B cell (primary cell): ENCODE data around the gene FCRL6. TPM values are rescaled to one million over a fixed set of nuclear protein-coding genes. Genes with fewer than 3 reads are reported as not detected.

Source experiments
- ATAC-seq: fragments of 200-7000 bp; cut with Tn5 transposase; one replicate; pipeline ENCODE4 v1.10.0; 2021; ENCODE audit warnings: low read depth, mild to moderate bottlenecking, moderate number of reproducible peaks, moderate library complexity
- CTCF ChIA-PET: fragments of 350-600 bp; sonication (Branson Sonifier 250); formaldehyde crosslinking; loops from one replicate; lab custom pipeline; 2021; ENCODE audit warnings: antibody characterized with exemption, inconsistent platforms; lab: Charles Lee
- POLR2A ChIA-PET: fragments of 350-600 bp; sonication (Branson Sonifier 250); formaldehyde crosslinking; loops from one replicate; lab custom pipeline; 2021; ENCODE audit warnings: antibody characterized with exemption; lab: Charles Lee
- DNase-seq: peaks from one replicate; pipeline ENCODE4 v3.0.0; 2013
- H2AFZ ChIP-seq: 2 replicates; pipeline ENCODE4 v1.6.1; 2012; ENCODE audit warnings: mild to moderate bottlenecking, low read depth, low read length; ENCODE audit not compliant: insufficient read depth, poor library complexity, severe bottlenecking
- H3K27ac ChIP-seq, 2 donors: 1 replicate in 1 of 2; 2 replicates in 1 of 2; pipeline ENCODE4 v1.5.1; 2012 to 2013; ENCODE audit warnings: low read length in 2 of 2, mild to moderate bottlenecking in 2 of 2, moderate library complexity in 1 of 2
- H3K27me3 ChIP-seq, 4 experiments: fragments of 200-600 bp in 1 of 4; sonication (generic) in 1 of 4; replicated peaks in 1 of 4; 1 replicate in 2 of 4; 2 replicates in 2 of 4; pipeline versions ENCODE4 v1.6.1 to v1.7.0; 2013 to 2016; ENCODE audit warnings: low read length in 3 of 4, mild to moderate bottlenecking in 2 of 4, mixed read lengths in 1 of 4, moderate library complexity in 1 of 4; ENCODE audit not compliant: insufficient read depth in 4 of 4, control insufficient read depth in 3 of 4; ENCODE audit errors: control extremely low read depth in 1 of 4
- H3K36me3 ChIP-seq, 2 experiments: replicated peaks in 1 of 2; 1 replicate in 1 of 2; 2 replicates in 1 of 2; pipeline versions ENCODE4 v1.6.1 to v1.7.1; 2013; ENCODE audit warnings: low read length in 1 of 2; ENCODE audit not compliant: insufficient read depth in 2 of 2, control insufficient read depth in 1 of 2; ENCODE audit errors: control extremely low read depth in 1 of 2, extremely low read depth in 1 of 2
- H3K4me1 ChIP-seq, 2 donors: fragments of 200-600 bp in 1 of 2; sonication (generic) in 1 of 2; 1 replicate in 1 of 2; 2 replicates in 1 of 2; pipeline versions ENCODE4 v1.5.1 to v1.6.1; 2013 to 2017; ENCODE audit warnings: low read length in 2 of 2; ENCODE audit not compliant: control insufficient read depth in 2 of 2, insufficient read depth in 2 of 2
- H3K4me2 ChIP-seq: replicated peaks from 2 replicates; pipeline ENCODE3; 2012; ENCODE audit warnings: mild to moderate bottlenecking, low read depth, low read length; ENCODE audit not compliant: poor library complexity, severe bottlenecking
- H3K4me3 ChIP-seq, 5 experiments: fragments of 200-600 bp in 1 of 5; sonication (generic) in 1 of 5; 1 replicate in 3 of 5; 2 replicates in 2 of 5; pipeline versions ENCODE4 v1.5.1 to v1.7.0; 2011 to 2016; ENCODE audit warnings: low read length in 4 of 5, mild to moderate bottlenecking in 4 of 5, low read depth in 2 of 5, control low read depth in 1 of 5, moderate library complexity in 1 of 5; ENCODE audit not compliant: insufficient read depth in 1 of 5; ENCODE audit errors: control extremely low read depth in 1 of 5, extremely low read depth in 1 of 5
- H3K79me2 ChIP-seq: fragments of 200-600 bp; sonication (generic); one replicate; pipeline ENCODE4 v1.6.0; 2016; ENCODE audit warnings: low read length; ENCODE audit not compliant: control insufficient read depth, insufficient read depth
- H3K9ac ChIP-seq: fragments of 200-600 bp; sonication (generic); 2 replicates; pipeline ENCODE4 v1.6.1; 2017; ENCODE audit warnings: mild to moderate bottlenecking, low read length, moderate library complexity
- H3K9me3 ChIP-seq, 3 donors: one replicate each; pipeline versions ENCODE4 v1.6.1 to v1.7.1; 2013; ENCODE audit warnings: low read length in 2 of 3; ENCODE audit not compliant: control insufficient read depth in 2 of 3, insufficient read depth in 1 of 3; ENCODE audit errors: control extremely low read depth in 1 of 3
- H4K20me1 ChIP-seq: 2 replicates; pipeline ENCODE4 v1.6.0; 2012; ENCODE audit warnings: mild to moderate bottlenecking, low read length; ENCODE audit not compliant: insufficient read depth, control insufficient read depth, poor library complexity, severe bottlenecking
- H3K27ac Mint-ChIP-seq: one replicate; pipeline ENCODE4 v1.8.0; 2021; ENCODE audit warnings: mixed read lengths
- H3K27me3 Mint-ChIP-seq: one replicate; pipeline ENCODE4 v1.8.0; 2021; ENCODE audit warnings: mixed read lengths
- H3K4me1 Mint-ChIP-seq: one replicate; pipeline ENCODE4 v1.8.0; 2021; ENCODE audit warnings: mixed read lengths
- H3K4me3 Mint-ChIP-seq: one replicate; pipeline ENCODE4 v1.8.0; 2021; ENCODE audit warnings: mixed read lengths
- H3K9me3 Mint-ChIP-seq: one replicate; pipeline ENCODE4 v1.8.0; 2022; ENCODE audit warnings: mixed read lengths; ENCODE audit not compliant: insufficient read depth
- EZH2 ChIP-seq: IDR thresholded peaks from 2 replicates; pipeline ENCODE4 v1.6.1; 2012; ENCODE audit warnings: borderline replicate concordance, low read depth, mild to moderate bottlenecking, moderate library complexity, low read length; ENCODE audit not compliant: insufficient read depth, poor library complexity, severe bottlenecking
- WGBS: methylation state at CpG from one replicate; pipeline ENCODE4 v1.1.5; 2013; ENCODE audit warnings: missing lambda C conversion rate; ENCODE audit not compliant: insufficient coverage; 5-methylcytosine and 5-hydroxymethylcytosine counted together
- intact Hi-C: fragments of 100-400 bp; cut with micrococcal nuclease; formaldehyde crosslinking; loops from one replicate; pipeline ENCODE4 v1.10.0; 2022
- polyA plus RNA-seq: library from polyadenylated mRNA; depleted of rRNA; stranded (reverse); fragments of >200 nt; gene quantifications from 2 replicates; pipeline ENCODE4 v1.2.3, GENCODE V29; 2012
- total RNA-seq, 2 donors: library from RNA; stranded (reverse); fragments of 120-200 nt in 1 of 2; gene quantifications; 1 replicate in 1 of 2; 2 replicates in 1 of 2; pipeline versions ENCODE4 v1.2.3 to v1.2.4, GENCODE V29; 2013 to 2022
- TF ChIP-seq, protein P1 (sequence below): fragments of 200-600 bp; IDR thresholded peaks from one replicate; pipeline ENCODE4 v1.8.0; 2022; ENCODE audit warnings: antibody characterized with exemption, mild to moderate bottlenecking

The FCRL6 gene
- total and polyA plus RNA-seq, 2 donors (not counting 1 experiment from before 2014, with no cell fraction given), result 0.81 TPM; not detected in 1

DNA sequence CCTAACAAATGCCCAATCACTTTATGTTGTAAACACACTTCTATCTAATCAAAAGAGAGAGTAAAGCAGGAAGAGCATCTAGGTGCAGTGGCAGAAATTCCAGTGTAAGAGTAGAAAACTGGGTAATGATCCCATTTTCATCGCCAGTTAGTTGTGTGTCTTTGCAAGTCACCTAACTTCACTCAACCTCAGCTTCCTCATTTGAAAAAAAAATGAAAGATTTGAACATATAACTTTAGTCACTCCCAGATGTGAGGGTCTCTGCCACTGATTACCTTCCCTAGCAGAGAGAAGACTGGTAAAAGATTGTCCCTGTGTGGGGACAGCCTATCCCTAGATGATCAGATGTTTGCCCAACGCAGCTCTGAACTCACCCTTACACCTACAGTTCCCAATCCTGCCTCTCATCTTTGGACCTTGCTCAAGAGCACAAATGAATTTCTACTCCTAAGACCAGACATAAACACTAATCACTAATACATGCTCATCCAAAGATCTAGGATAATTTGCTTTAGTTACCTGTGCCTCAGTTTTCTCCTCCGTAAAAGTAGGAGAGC, 46.6 kb upstream of the FCRL6 start:
- no peaks in the 10 kb centered on the region for H3K36me3 ChIP-seq
- no peaks in the 10 kb centered on the region for H4K20me1 ChIP-seq
- H3K9me3 Mint-ChIP-seq, result no peaks in the 10 kb centered on the region
- no peak overlapping the region for H3K9ac ChIP-seq
- DNase-seq (no peak), ATAC-seq (no peak)
- H3K4me2 ChIP-seq, result no peak overlapping the region
- H3K27me3 ChIP-seq, result peaks cover 0 to 3% (median 1%) of the 10 kb centered on the region in 4 experiments
- H3K4me1 Mint-ChIP-seq, result no peaks in the 10 kb centered on the region
- WGBS, result 100% methylated on average over 1 of the region's 3 CpGs
- intact Hi-C loops, result no loop called here
- no peak overlapping the region for H3K4me3 ChIP-seq
- no peak for TF ChIP-seq EZH2
- TF ChIP-seq, protein P1, sequence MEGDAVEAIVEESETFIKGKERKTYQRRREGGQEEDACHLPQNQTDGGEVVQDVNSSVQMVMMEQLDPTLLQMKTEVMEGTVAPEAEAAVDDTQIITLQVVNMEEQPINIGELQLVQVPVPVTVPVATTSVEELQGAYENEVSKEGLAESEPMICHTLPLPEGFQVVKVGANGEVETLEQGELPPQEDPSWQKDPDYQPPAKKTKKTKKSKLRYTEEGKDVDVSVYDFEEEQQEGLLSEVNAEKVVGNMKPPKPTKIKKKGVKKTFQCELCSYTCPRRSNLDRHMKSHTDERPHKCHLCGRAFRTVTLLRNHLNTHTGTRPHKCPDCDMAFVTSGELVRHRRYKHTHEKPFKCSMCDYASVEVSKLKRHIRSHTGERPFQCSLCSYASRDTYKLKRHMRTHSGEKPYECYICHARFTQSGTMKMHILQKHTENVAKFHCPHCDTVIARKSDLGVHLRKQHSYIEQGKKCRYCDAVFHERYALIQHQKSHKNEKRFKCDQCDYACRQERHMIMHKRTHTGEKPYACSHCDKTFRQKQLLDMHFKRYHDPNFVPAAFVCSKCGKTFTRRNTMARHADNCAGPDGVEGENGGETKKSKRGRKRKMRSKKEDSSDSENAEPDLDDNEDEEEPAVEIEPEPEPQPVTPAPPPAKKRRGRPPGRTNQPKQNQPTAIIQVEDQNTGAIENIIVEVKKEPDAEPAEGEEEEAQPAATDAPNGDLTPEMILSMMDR, result no peak
- H3K79me2 ChIP-seq, result no peaks in the 10 kb centered on the region
- H3K9me3 ChIP-seq, result no peaks in the 10 kb centered on the region
- peaks cover 13% of the 10 kb centered on the region for H3K27me3 Mint-ChIP-seq
- H3K4me3 Mint-ChIP-seq, result no peak overlapping the region
- CTCF ChIA-PET, result no interaction called here
- H3K4me1 ChIP-seq, result no peaks in the 10 kb centered on the region
- POLR2A ChIA-PET, result no interaction called here
- H3K27ac ChIP-seq, result no peak overlapping the region
- H2AFZ ChIP-seq, result no peak overlapping the region
- H3K27ac Mint-ChIP-seq, result no peak overlapping the region

DNA sequence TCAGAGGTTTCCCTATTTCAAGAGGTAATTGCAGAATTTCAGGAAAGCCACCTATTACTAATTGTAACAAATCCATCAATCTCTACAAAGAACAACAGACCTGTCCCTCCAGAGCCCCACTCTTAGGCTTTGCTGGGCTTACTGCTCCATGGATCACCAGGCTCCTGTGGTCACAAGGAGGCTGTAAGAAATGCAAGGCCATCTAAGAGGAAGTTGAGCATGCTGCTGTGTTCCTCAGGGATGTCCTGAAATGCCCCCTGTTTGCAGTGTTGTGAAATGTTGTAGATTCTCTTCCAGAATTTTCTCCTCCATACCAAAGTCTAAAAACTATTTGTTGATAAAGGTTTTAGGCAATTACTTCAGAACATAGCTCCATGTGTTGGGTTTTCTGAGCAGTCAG, 45.8 kb upstream of the FCRL6 start:
- no peaks in the 10 kb centered on the region for H3K4me1 Mint-ChIP-seq
- Histone ChIP-seq H3K4me1 (no peaks in the 10 kb centered on the region), H2AFZ (no peak overlapping the region), H4K20me1 (no peaks in the 10 kb centered on the region), H3K79me2 (no peaks in the 10 kb centered on the region), H3K36me3 (no peaks in the 10 kb centered on the region), H3K4me3 (no peak overlapping the region), H3K27me3 (peaks cover 0 to 3% (median 1%) of the 10 kb centered on the region in 4 experiments), H3K9ac (no peak overlapping the region), H3K9me3 (no peaks in the 10 kb centered on the region), H3K27ac (no peak overlapping the region), H3K4me2 (no peak overlapping the region)
- peaks cover 13% of the 10 kb centered on the region for H3K27me3 Mint-ChIP-seq
- intact Hi-C loops, result no loop called here
- no peak overlapping the region for H3K4me3 Mint-ChIP-seq
- DNase-seq (no peak), ATAC-seq (no peak)
- H3K27ac Mint-ChIP-seq, result no peak overlapping the region
- TF ChIP-seq, protein P1, result no peak
- ChIA-PET CTCF (no interaction called here), POLR2A (no interaction called here)
- no peaks in the 10 kb centered on the region for H3K9me3 Mint-ChIP-seq
